ENCODE results near the gene MBTD1.
"Not testable (repeated sequence)": the region's sequence is repeated elsewhere in the genome, so short reads cannot be mapped to it uniquely, and the experiment has no call there.

The MBTD1 gene

GRCh38 chr17:51259564-51260236 is at the start of gene MBTD1:
TSS of gene MBTD1 (minus strand) at chr17:51260049. CDS start at chr17:51225161, 34,888 bp downstream.
- DNase-seq (ENCODE audit: low read depth), result peak; percentile 89

GRCh38 chr17:51305182-51305581 is 45.3 kb upstream of the MBTD1 start:
- no peak for DNase-seq (ENCODE audit: low read depth)

- no peak for DNase-seq (ENCODE audit: low read depth)
Measured at GRCh38 chr17:51299859-51300258, 40.0 kb upstream of the MBTD1 start.

GRCh38 chr17:51298508-51299371 is 38.9 kb upstream of the MBTD1 start:
- no peak for DNase-seq (ENCODE audit: low read depth)

GRCh38 chr17:51294338-51294737 is 34.5 kb upstream of the MBTD1 start:
- not testable (repeated sequence) for DNase-seq (ENCODE audit: low read depth)

GRCh38 chr17:51289696-51290111 is 29.9 kb upstream of the MBTD1 start:
- no peak for DNase-seq (ENCODE audit: low read depth)

- no peak for DNase-seq (ENCODE audit: low read depth)
Measured at GRCh38 chr17:51287412-51287811, 27.6 kb upstream of the MBTD1 start.

- no peak for DNase-seq (ENCODE audit: low read depth)
Measured at GRCh38 chr17:51279183-51279582, 19.3 kb upstream of the MBTD1 start.

- DNase-seq (ENCODE audit: low read depth), result peak; percentile 60
Measured at GRCh38 chr17:51275381-51275780, 15.5 kb upstream of the MBTD1 start.

GRCh38 chr17:51272812-51273211 is 13.0 kb upstream of the MBTD1 start:
- no peak for DNase-seq (ENCODE audit: low read depth)

GRCh38 chr17:51270636-51271035 is 10.8 kb upstream of the MBTD1 start:
- DNase-seq (ENCODE audit: low read depth), result no peak

GRCh38 chr17:51269991-51270390 is 10.1 kb upstream of the MBTD1 start:
- DNase-seq (ENCODE audit: low read depth), result no peak

GRCh38 chr17:51264466-51264865 is 4.6 kb upstream of the MBTD1 start:
- not testable (repeated sequence) for DNase-seq (ENCODE audit: low read depth)

GRCh38 chr17:51263006-51263405 is 3.2 kb upstream of the MBTD1 start:
- no peak for DNase-seq (ENCODE audit: low read depth)

- no peak for DNase-seq (ENCODE audit: low read depth)
Measured at GRCh38 chr17:51261024-51261963, 1.4 kb upstream of the MBTD1 start.

GRCh38 chr17:51260237-51261023 is 581 bp upstream of the MBTD1 start, which contains the start of gene UTP18:
TSS of gene UTP18 (plus strand) at chr17:51260546. CDS start at chr17:51260585, 39 bp downstream.
- DNase-seq (ENCODE audit: low read depth), result peak; percentile 94

- DNase-seq (ENCODE audit: low read depth), result no peak
Measured at GRCh38 chr17:51258756-51259563, 889 bp downstream of the MBTD1 start.

GRCh38 chr17:51257150-51258081 is 2.4 kb downstream of the MBTD1 start:
- DNase-seq (ENCODE audit: low read depth), result no peak

GRCh38 chr17:51256101-51256500 is 3.7 kb downstream of the MBTD1 start:
- no peak for DNase-seq (ENCODE audit: low read depth)

Data from GM04504 (cell line).